Neural cell (in vitro differentiated cells): ENCODE results near the gene PARK7. TPM values are rescaled to one million over a fixed set of nuclear protein-coding genes. Genes with fewer than 3 reads are reported as not detected.
A peak's percentile ranks its signal among the peaks of the same experiment; 100 is the strongest.

Experiments
- H2AFZ ChIP-seq: fragments of 200-600, 300-800 bp; sonication (generic), shearing (Covaris generic); 2 replicates; pipeline ENCODE4 v1.6.0; 2014; ENCODE audit warnings: low read depth, mild to moderate bottlenecking, antibody characterized with exemption, low read length, moderate library complexity
- H3F3A ChIP-seq: fragments of 200-600 bp; shearing (Covaris generic); 2 replicates; pipeline ENCODE4 v1.6.1; 2016; ENCODE audit warnings: mild to moderate bottlenecking, moderate library complexity, mixed read lengths, antibody characterized with exemption, low read length; ENCODE audit not compliant: insufficient read depth, poor library complexity, severe bottlenecking
- H3K27ac ChIP-seq: fragments of 200-600, 300-800 bp; sonication (generic), shearing (Covaris generic); 2 replicates; pipeline ENCODE4 v1.5.1; 2014; ENCODE audit warnings: mild to moderate bottlenecking, low read length, moderate library complexity
- H3K27me3 ChIP-seq: fragments of 300-800, 200-600 bp; sonication (generic), shearing (Covaris generic); 2 replicates; pipeline ENCODE4 v1.6.0; 2014; ENCODE audit warnings: mild to moderate bottlenecking, low read depth, low read length, moderate library complexity; ENCODE audit not compliant: insufficient read depth
- H3K36me3 ChIP-seq: fragments of 300-800, 200-600 bp; sonication (generic), shearing (Covaris generic); 2 replicates; pipeline ENCODE4 v1.5.1; 2014; ENCODE audit warnings: mild to moderate bottlenecking, antibody characterized with exemption, low read length, moderate library complexity; ENCODE audit not compliant: insufficient read depth
- H3K4me2 ChIP-seq: fragments of 300-800, 200-600 bp; sonication (generic), shearing (Covaris generic); 2 replicates; pipeline ENCODE4 v1.6.0; 2014; ENCODE audit warnings: mild to moderate bottlenecking, low read length
- H3K4me3 ChIP-seq: fragments of 300-800, 200-600 bp; sonication (generic), shearing (Covaris generic); 2 replicates; pipeline ENCODE4 v1.5.1; 2014; ENCODE audit warnings: mild to moderate bottlenecking, low read length, moderate library complexity
- H3K79me2 ChIP-seq: fragments of 200-600 bp; shearing (Covaris generic); replicated peaks from 2 replicates; pipeline ENCODE4 v1.6.0; 2014; ENCODE audit warnings: mild to moderate bottlenecking, low read length, moderate library complexity; ENCODE audit not compliant: insufficient read depth
- H3K9ac ChIP-seq: fragments of 300-800, 200-600 bp; sonication (generic), shearing (Covaris generic); 2 replicates; pipeline ENCODE4 v1.6.1; 2016; ENCODE audit warnings: mild to moderate bottlenecking, low read length, mixed read lengths
- H3K9me2 ChIP-seq: fragments of 200-600 bp; shearing (Covaris generic); 2 replicates; pipeline ENCODE4 v1.6.1; 2016; ENCODE audit warnings: mild to moderate bottlenecking, low read length, mixed read lengths; ENCODE audit not compliant: insufficient read depth
- H3K9me3 ChIP-seq: fragments of 200-600, 300-800 bp; sonication (generic), shearing (Covaris generic); 2 replicates; pipeline ENCODE4 v1.6.1; 2016; ENCODE audit warnings: mild to moderate bottlenecking, mixed run types, low read length, moderate library complexity, mixed read lengths
- H4K20me1 ChIP-seq: fragments of 200-600 bp; shearing (Covaris generic); 2 replicates; pipeline ENCODE4 v1.6.1; 2016; ENCODE audit warnings: mild to moderate bottlenecking, mixed run types; ENCODE audit not compliant: insufficient read depth
- CTCF ChIP-seq: fragments of 450-650 bp; IDR thresholded peaks from 2 replicates; pipeline ENCODE4 v1.5.1; 2014; ENCODE audit warnings: antibody characterized with exemption, mild to moderate bottlenecking, moderate library complexity; ENCODE audit not compliant: poor library complexity, severe bottlenecking
- EP300 ChIP-seq: fragments of 450-650 bp; conservative IDR thresholded peaks from 2 replicates; pipeline ENCODE4 v1.6.1; 2014; ENCODE audit warnings: antibody characterized with exemption, mild to moderate bottlenecking, moderate library complexity; ENCODE audit not compliant: poor library complexity, severe bottlenecking
- EZH2 ChIP-seq: fragments of 200-600, 300-800 bp; shearing (Covaris generic), sonication (generic); IDR thresholded peaks from 2 replicates; pipeline ENCODE4 v1.6.1; 2014; ENCODE audit warnings: antibody characterized with exemption, low read length, borderline replicate concordance, mild to moderate bottlenecking; ENCODE audit not compliant: insufficient read depth, poor library complexity, severe bottlenecking
- MXI1 ChIP-seq: fragments of 450-650 bp; conservative IDR thresholded peaks from 2 replicates; pipeline ENCODE4 v1.6.1; 2014; ENCODE audit warnings: antibody characterized with exemption, mild to moderate bottlenecking; ENCODE audit not compliant: poor library complexity, severe bottlenecking
- POLR2AphosphoS5 ChIP-seq: IDR thresholded peaks from 2 replicates; pipeline ENCODE4 v1.6.1; 2012
- RAD21 ChIP-seq: fragments of 450-650 bp; conservative IDR thresholded peaks from 2 replicates; pipeline ENCODE4 v1.6.1; 2014; ENCODE audit warnings: antibody characterized with exemption, mild to moderate bottlenecking, moderate library complexity
- REST ChIP-seq: IDR thresholded peaks from 2 replicates; pipeline ENCODE4 v1.6.1; 2012; ENCODE audit warnings: borderline replicate concordance
- SMC3 ChIP-seq: fragments of 450-650 bp; conservative IDR thresholded peaks from 2 replicates; pipeline ENCODE4 v1.6.1; 2014; ENCODE audit warnings: antibody characterized with exemption, mild to moderate bottlenecking, moderate library complexity; ENCODE audit not compliant: poor library complexity
- TAF1 ChIP-seq: IDR thresholded peaks from 2 replicates; pipeline ENCODE4 v1.6.1; 2012; ENCODE audit warnings: low read depth
- polyA plus RNA-seq: library from polyadenylated mRNA; depleted of rRNA; stranded (reverse); fragments of >200 nt; gene quantifications from 2 replicates; pipeline ENCODE4 v1.2.3, GENCODE V29; 2014

The PARK7 gene
- polyA plus RNA-seq, 1 donor from 2014 or later = 378 TPM

- Histone ChIP-seq H3K79me2 (peaks cover 42% of the 10 kb centered on the region), H3F3A (no peaks in the 10 kb centered on the region), H2AFZ (peak within 1 kb of the TSS; percentile 96), H4K20me1 (peaks cover 3% of the 10 kb centered on the region), H3K27ac (peak within 1 kb of the TSS; percentile 88), H3K4me3 (peak within 1 kb of the TSS; percentile 68), H3K9me3 (no peaks in the 10 kb centered on the region), H3K9me2 (no peaks in the 10 kb centered on the region), H3K27me3 (no peaks in the 10 kb centered on the region), H3K9ac (peak within 1 kb of the TSS; percentile 89), H3K4me2 (peak within 1 kb of the TSS; percentile 76), H3K36me3 (no peaks in the 10 kb centered on the region)
- peak; percentile 96 for TF ChIP-seq POLR2AphosphoS5
- peak; percentile 73 for TF ChIP-seq TAF1
- peak; percentile 13 for TF ChIP-seq SMC3
- TF ChIP-seq MXI1 = peak; percentile 59
- TF ChIP-seq REST = peak; percentile 62
- TF ChIP-seq EZH2 = no peak
- no peak for TF ChIP-seq CTCF
- TF ChIP-seq RAD21 = no peak
- peak; percentile 48 for TF ChIP-seq EP300
These were observed 64.9 kb downstream of the PARK7 start, which contains the start of gene ERRFI1 for GRCh38 chr1:8026153-8026975. Gene ERRFI1, minus strand, starts transcription at chr1:8026309. Its CDS starts 10,690 bp downstream, at chr1:8015619.

- no peak for TF ChIP-seq SMC3
- peak overlapping the region; percentile 89 for H3K9ac ChIP-seq
- H3K9me2 ChIP-seq = no peaks in the 10 kb centered on the region
- no peaks in the 10 kb centered on the region for H3K36me3 ChIP-seq
- peak overlapping the region; percentile 68 for H3K4me3 ChIP-seq
- H2AFZ ChIP-seq = peak overlapping the region; percentile 96
- no peaks in the 10 kb centered on the region for H3K9me3 ChIP-seq
- peak overlapping the region; percentile 88 for H3K27ac ChIP-seq
- H4K20me1 ChIP-seq = peaks cover 3% of the 10 kb centered on the region
- no peaks in the 10 kb centered on the region for H3K27me3 ChIP-seq
- peaks cover 34% of the 10 kb centered on the region for H3K79me2 ChIP-seq
- H3K4me2 ChIP-seq = peak overlapping the region; percentile 76
- no peaks in the 10 kb centered on the region for H3F3A ChIP-seq
These were observed 65.7 kb downstream of the PARK7 start for GRCh38 chr1:8026976-8027747.
